Epithelial cell of esophagus (primary cell): ENCODE results near the gene WDR64.

ENCODE experiments used
- DNase-seq: peaks from one replicate; pipeline ENCODE4 v3.0.0; 2010; ENCODE audit warnings: low read depth
- H3K4me3 ChIP-seq: 2 replicates; pipeline ENCODE4 v1.5.1; 2011; ENCODE audit warnings: mild to moderate bottlenecking, low read length, control low read depth
- TF ChIP-seq, protein P1 (sequence below): IDR thresholded peaks from 2 replicates; pipeline ENCODE4 v1.5.1; 2011; ENCODE audit warnings: low read depth, mild to moderate bottlenecking, low read length, control low read depth, inconsistent platforms; ENCODE audit not compliant: insufficient read depth; ENCODE audit errors: missing control alignments

WDR64 gene

GRCh38 chr1:241684108-241684507 lies 32.0 kb downstream of the WDR64 start:
- TF ChIP-seq, protein P1, sequence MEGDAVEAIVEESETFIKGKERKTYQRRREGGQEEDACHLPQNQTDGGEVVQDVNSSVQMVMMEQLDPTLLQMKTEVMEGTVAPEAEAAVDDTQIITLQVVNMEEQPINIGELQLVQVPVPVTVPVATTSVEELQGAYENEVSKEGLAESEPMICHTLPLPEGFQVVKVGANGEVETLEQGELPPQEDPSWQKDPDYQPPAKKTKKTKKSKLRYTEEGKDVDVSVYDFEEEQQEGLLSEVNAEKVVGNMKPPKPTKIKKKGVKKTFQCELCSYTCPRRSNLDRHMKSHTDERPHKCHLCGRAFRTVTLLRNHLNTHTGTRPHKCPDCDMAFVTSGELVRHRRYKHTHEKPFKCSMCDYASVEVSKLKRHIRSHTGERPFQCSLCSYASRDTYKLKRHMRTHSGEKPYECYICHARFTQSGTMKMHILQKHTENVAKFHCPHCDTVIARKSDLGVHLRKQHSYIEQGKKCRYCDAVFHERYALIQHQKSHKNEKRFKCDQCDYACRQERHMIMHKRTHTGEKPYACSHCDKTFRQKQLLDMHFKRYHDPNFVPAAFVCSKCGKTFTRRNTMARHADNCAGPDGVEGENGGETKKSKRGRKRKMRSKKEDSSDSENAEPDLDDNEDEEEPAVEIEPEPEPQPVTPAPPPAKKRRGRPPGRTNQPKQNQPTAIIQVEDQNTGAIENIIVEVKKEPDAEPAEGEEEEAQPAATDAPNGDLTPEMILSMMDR, result no peak
- no peak overlapping the region for H3K4me3 ChIP-seq
- DNase-seq, result no peak

DNA sequence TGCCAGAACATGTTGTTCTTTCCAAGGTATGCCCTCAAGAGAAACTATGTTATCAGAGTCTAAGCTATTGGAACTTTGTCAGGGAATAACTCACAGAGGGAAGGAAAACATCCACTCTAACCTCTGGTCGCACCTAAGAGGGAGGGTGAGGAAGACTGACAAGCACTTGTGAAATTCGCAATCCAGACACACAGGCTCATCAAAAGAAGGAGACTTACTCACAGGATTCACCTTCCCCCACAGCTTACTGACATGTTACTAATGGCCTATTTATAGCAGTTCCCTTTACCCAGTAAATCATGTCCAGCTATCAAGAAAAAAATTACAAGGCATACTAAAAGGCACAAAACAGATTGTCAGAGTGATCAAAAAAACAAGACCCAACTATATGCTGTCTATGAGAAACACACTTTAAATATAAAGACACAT lies 36.9 kb downstream of the WDR64 start:
- peak; percentile 99 for DNase-seq

DNA sequence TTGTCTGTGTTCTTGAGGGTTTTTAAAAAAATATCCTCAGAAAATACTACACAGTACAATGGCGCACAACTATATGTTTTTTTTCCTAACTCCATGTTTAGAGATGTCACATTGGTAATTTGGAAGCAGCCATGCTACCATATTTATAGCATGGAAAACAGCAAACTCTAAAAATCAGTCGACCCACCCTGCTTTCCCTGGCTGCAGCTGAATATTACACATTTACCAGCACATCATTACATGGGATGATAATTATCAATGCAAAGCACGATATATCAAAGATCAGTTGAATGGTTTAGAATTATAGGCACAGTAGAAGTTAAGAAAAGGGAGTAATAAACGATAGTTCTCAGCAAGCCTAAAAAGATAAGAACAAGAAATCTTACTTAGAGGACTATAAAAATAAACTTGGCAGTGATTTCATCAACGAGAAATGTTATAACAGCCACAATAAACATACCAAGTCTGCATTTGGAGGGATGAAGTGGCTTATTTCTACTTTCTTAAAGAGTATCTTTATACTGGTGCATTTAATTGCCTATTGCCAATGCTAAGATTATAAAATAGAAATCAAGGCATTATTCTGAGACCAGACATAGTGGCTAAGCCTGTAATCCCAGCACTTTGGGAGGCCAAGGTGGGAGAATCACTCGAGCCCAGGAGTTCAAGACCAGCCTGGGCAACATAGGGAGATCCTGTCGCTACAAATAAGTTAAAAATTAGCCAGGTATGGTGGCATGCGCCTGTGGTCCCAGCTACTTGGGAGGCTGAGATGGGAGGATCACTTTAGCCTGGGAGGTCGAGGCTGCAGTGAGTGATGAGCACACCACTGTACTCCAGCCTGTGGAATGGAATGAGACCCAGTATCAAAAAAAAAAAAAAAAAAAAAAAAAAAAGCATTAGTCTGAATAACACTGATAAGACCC lies 43.4 kb downstream of the WDR64 start:
- no peak for DNase-seq
- H3K4me3 ChIP-seq, result no peak overlapping the region
- TF ChIP-seq, protein P1, result no peak

More for the DNA sequence above, 36.9 kb downstream of the WDR64 start:
- TF ChIP-seq, protein P1, result no peak
- H3K4me3 ChIP-seq, result no peak overlapping the region

DNA sequence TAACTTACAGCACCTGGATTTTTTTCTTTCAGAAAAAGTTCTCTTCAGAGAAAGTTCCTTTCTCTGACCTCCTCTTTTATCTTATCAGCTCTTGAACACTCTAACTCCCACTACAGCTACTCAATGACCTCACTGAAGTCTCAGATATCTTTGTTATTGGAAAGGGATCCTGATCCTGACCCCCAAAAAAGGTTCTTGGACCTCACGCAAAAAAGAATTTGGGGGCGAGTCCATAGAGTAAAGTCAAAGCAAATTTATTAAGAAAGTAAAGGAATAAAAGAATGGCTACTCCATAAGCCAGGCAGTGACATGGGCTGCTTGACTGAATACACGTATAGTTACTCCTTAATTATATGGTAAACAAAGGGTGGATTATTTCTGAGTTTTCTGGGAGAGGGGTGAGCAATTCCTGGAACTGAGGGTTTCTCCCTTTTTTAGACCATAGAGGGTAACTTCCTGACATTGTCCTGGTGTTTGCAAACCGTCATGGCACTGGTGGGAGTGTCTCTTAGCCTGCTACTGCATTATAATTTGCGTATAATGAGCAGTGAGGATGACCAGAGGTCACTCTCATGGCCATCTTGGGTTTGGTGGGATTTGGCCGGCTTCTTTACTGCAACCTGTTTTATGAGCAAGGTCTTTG lies 44.2 kb downstream of the WDR64 start:
- DNase-seq, result no peak
- TF ChIP-seq, protein P1, result no peak
- H3K4me3 ChIP-seq, result no peak overlapping the region

DNA sequence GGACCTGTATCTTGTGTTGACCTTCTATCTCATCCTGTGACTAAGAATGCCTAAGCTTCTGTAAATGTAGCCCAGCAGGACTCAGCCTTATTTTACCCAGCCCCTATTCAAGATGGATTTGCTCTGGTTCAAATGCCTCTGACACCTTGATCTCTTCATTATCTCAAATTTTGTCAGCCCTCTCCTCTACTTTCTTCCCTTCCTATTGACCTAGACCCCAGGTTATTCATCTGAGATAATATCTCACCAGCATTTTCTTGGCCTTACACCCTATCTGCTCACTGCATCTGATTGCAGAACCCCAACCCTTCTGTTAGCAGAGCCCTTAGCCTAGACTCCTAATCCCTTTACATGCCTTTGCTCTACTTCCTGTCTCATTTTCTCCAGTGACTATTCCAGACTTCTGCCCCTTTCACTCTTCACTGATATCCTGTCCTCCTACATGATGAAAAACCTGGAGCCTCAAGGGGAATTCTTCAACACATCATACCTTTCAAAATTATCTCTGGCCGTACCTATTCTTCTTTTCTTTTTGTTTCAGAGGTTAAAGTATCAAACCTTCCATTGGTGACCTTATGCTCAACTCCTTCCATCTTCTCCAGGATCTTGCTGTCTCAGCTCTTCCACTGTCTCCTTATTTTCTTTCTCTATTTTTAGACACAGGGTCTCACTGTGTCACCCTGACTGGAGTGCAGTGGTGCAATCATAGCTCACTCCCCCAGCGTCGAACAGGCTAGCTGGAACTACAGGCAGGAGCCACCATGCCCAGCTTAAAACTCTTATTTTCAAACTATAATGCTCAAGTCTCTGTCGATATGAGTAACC lies 44.9 kb downstream of the WDR64 start:
- no peak for DNase-seq
- TF ChIP-seq, protein P1, result no peak
- no peak overlapping the region for H3K4me3 ChIP-seq

- no peak for DNase-seq
- TF ChIP-seq, protein P1, result no peak
- no peak overlapping the region for H3K4me3 ChIP-seq
Measured at GRCh38 chr1:241697640-241698018, 45.5 kb downstream of the WDR64 start.
